ENCODE data around the gene SAMD7. TPM values are rescaled to one million over a fixed set of nuclear protein-coding genes. Genes with fewer than 3 reads are reported as not detected.
A peak's percentile ranks its signal among the peaks of the same experiment; 100 is the strongest.

SAMD7 gene
- total and polyA plus RNA-seq, 9 of the 15 experiments (the other 6 are each of a cell fraction or from before 2014, with no cell fraction given) = not detected

DNA sequence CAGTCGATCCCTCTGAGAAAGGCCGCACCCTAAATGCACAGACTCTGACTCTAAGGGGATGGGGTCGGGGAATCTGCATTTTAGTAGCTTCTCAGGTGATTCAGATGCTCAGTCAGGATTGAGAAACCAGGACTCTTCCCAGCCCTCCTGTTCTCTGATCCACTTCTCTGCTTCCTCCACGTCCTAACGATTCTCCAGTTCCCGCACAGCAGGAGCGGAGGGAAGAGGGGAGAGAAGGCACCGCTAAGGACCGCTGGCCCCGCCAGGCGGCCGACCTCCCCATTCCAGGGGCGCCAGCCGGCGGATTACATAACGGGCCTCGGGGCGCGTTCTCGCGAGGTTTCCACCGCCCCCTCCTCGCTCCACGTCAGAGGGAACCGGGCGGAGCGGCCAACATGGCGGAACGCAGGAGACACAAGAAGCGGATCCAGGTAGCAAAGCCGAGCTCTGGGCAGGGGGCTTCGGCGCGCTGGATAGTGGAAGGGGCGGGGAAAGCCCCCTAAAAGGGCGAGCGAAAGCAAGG is 55.1 kb downstream of the SAMD7 start, which contains the start of gene SEC62 (continued):
- TF ChIP-seq GABPB1 (CRISPR knock-in tag; IDR thresholded peaks at IDR 0.05) = peak; percentile 50
- TF ChIP-seq, protein P1, sequence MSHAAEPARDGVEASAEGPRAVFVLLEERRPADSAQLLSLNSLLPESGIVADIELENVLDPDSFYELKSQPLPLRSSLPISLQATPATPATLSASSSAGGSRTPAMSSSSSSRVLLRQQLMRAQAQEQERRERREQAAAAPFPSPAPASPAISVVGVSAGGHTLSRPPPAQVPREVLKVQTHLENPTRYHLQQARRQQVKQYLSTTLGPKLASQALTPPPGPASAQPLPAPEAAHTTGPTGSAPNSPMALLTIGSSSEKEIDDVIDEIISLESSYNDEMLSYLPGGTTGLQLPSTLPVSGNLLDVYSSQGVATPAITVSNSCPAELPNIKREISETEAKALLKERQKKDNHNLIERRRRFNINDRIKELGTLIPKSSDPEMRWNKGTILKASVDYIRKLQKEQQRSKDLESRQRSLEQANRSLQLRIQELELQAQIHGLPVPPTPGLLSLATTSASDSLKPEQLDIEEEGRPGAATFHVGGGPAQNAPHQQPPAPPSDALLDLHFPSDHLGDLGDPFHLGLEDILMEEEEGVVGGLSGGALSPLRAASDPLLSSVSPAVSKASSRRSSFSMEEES (CRISPR knock-in tag; IDR thresholded peaks at IDR 0.05) = no peak
- peak; percentile 49 for TF ChIP-seq PHF20 (IDR thresholded peaks at IDR 0.05; ENCODE audit: partially characterized antibody)
- peak; percentile 99 for TF ChIP-seq TAF1 (IDR thresholded peaks at IDR 0.05; ENCODE audit: control insufficient read depth, extremely low read depth, insufficient read depth, low read length, severe bottlenecking)
- no peak for TF ChIP-seq SRSF3 (IDR thresholded peaks at IDR 0.05; ENCODE audit: insufficient read depth, low read length)
- TF ChIP-seq FOXJ3 (CRISPR knock-in tag; IDR thresholded peaks at IDR 0.05) = no peak
- TF ChIP-seq CREBBP (IDR thresholded peaks at IDR 0.05; ENCODE audit: low read depth, low read length) = no peak
- no peak for TF ChIP-seq ZKSCAN3 (CRISPR knock-in tag; IDR thresholded peaks at IDR 0.05)
- no peak for TF ChIP-seq CAMTA2 (CRISPR knock-in tag; conservative IDR thresholded peaks at IDR 0.05)
- 0 out of 2 replicates have a peak, but pooled peaks have one; percentile 33 for TF ChIP-seq FOXK1 (CRISPR knock-in tag; IDR thresholded peaks at IDR 0.05; ENCODE audit: borderline replicate concordance)
- 0 out of 4 replicates have a peak, but pooled peaks of 1 of the 2 experiments have one; percentile 43 for TF ChIP-seq CSDE1 (IDR thresholded peaks at IDR 0.05)
- TF ChIP-seq MCM3 (IDR thresholded peaks at IDR 0.05) = no peak
- TF ChIP-seq SMARCA4 (IDR thresholded peaks at IDR 0.05) = 0 out of 2 replicates have a peak, but pooled peaks have one; percentile 15
- 0 out of 4 replicates have a peak, but pooled peaks of 1 of the 2 experiments have one; percentile 9 for TF ChIP-seq KDM1A (IDR thresholded peaks at IDR 0.05)
- TF ChIP-seq XRCC3 (IDR thresholded peaks at IDR 0.05) = no peak
- TF ChIP-seq, protein P2, sequence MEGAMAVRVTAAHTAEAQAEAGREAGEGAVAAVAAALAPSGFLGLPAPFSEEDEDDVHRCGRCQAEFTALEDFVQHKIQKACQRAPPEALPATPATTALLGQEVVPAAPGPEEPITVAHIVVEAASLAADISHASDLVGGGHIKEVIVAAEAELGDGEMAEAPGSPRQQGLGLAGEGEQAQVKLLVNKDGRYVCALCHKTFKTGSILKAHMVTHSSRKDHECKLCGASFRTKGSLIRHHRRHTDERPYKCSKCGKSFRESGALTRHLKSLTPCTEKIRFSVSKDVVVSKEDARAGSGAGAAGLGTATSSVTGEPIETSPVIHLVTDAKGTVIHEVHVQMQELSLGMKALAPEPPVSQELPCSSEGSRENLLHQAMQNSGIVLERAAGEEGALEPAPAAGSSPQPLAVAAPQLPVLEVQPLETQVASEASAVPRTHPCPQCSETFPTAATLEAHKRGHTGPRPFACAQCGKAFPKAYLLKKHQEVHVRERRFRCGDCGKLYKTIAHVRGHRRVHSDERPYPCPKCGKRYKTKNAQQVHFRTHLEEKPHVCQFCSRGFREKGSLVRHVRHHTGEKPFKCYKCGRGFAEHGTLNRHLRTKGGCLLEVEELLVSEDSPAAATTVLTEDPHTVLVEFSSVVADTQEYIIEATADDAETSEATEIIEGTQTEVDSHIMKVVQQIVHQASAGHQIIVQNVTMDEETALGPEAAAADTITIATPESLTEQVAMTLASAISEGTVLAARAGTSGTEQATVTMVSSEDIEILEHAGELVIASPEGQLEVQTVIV (CRISPR knock-in tag; IDR thresholded peaks at IDR 0.05; ENCODE audit: borderline replicate concordance) = no peak
- TF ChIP-seq XRCC4 (IDR thresholded peaks at IDR 0.05; ENCODE audit: extremely low read depth, insufficient read depth, insufficient read length) = no peak
- no peak for TF ChIP-seq ZBTB1 (CRISPR knock-in tag; IDR thresholded peaks at IDR 0.05; ENCODE audit: borderline replicate concordance, low read depth)
- TF ChIP-seq NFIC (IDR thresholded peaks at IDR 0.05) = peak; percentile 53; the same call in 1 of the 2 replicates
- no peak for TF ChIP-seq ZNF431 (CRISPR knock-in tag; IDR thresholded peaks at IDR 0.05)
- TF ChIP-seq CBX3 (IDR thresholded peaks at IDR 0.05; ENCODE audit: borderline replicate concordance in 1 of 2, low read length in 2 of 2) = peak in 1 of 2 experiments; percentile 47; a peak in 1 of 3 replicates
- no peak for TF ChIP-seq SNRNP70 (optimal IDR thresholded peaks at IDR 0.05; ENCODE audit: low read depth, low read length)
- TF ChIP-seq, protein P3, sequence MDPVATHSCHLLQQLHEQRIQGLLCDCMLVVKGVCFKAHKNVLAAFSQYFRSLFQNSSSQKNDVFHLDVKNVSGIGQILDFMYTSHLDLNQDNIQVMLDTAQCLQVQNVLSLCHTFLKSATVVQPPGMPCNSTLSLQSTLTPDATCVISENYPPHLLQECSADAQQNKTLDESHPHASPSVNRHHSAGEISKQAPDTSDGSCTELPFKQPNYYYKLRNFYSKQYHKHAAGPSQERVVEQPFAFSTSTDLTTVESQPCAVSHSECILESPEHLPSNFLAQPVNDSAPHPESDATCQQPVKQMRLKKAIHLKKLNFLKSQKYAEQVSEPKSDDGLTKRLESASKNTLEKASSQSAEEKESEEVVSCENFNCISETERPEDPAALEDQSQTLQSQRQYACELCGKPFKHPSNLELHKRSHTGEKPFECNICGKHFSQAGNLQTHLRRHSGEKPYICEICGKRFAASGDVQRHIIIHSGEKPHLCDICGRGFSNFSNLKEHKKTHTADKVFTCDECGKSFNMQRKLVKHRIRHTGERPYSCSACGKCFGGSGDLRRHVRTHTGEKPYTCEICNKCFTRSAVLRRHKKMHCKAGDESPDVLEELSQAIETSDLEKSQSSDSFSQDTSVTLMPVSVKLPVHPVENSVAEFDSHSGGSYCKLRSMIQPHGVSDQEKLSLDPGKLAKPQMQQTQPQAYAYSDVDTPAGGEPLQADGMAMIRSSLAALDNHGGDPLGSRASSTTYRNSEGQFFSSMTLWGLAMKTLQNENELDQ (CRISPR knock-in tag; IDR thresholded peaks at IDR 0.05; ENCODE audit: borderline replicate concordance) = peak; percentile 83; the same call in 1 of the 2 replicates
- TF ChIP-seq CTBP1 (IDR thresholded peaks at IDR 0.05; ENCODE audit: borderline replicate concordance) = peak; percentile 85; the same call in 1 of the 2 replicates

Measured in K562 (cell line).